ENCODE measurements around the gene SNX30. TPM values are rescaled to one million over a fixed set of nuclear protein-coding genes. Genes with fewer than 3 reads are reported as not detected.
A peak's percentile ranks its signal among the peaks of the same experiment; 100 is the strongest.

Gene SNX30
- total and polyA plus RNA-seq, 9 donors = 7.0 to 10.9 (median 10.4) TPM

GRCh38 chr9:112751056-112751795 lies 666 bp downstream of the SNX30 start:
- peak; percentile 73 for DNase-seq
- H3K36me3 ChIP-seq (ENCODE audit: control insufficient read depth, insufficient read depth, low read length) = no peaks in the 10 kb centered on the region
- no peaks in the 10 kb centered on the region for H3K27me3 ChIP-seq (ENCODE audit: control insufficient read depth, insufficient read depth, low read length)
- peaks cover 37% of the 10 kb centered on the region for H3K4me1 ChIP-seq (ENCODE audit: control insufficient read depth, insufficient read depth, low read length)
- no peaks in the 10 kb centered on the region for H3K9me3 ChIP-seq (replicated peaks; ENCODE audit: control insufficient read depth, low read depth, low read length)
- H3K27ac ChIP-seq (ENCODE audit: low read length) = peak overlapping the region; percentile 83
- WGBS (ENCODE audit: insufficient coverage) = under 1% methylated on average over 45 of the region's 49 CpGs
- peak overlapping the region; percentile 89 for H3K4me3 ChIP-seq (ENCODE audit: low read length)

- peaks cover 37% of the 10 kb centered on the region for H3K4me1 ChIP-seq (ENCODE audit: control insufficient read depth, insufficient read depth, low read length)
Measured at GRCh38 chr9:112752334-112753125, 2.0 kb downstream of the SNX30 start.

GRCh38 chr9:112753725-112754124 lies 3.2 kb downstream of the SNX30 start:
- Histone ChIP-seq H3K36me3 (ENCODE audit: control insufficient read depth, insufficient read depth, low read length) (no peaks in the 10 kb centered on the region), H3K27me3 (ENCODE audit: control insufficient read depth, insufficient read depth, low read length) (no peaks in the 10 kb centered on the region), H3K27ac (ENCODE audit: low read length) (no peak overlapping the region), H3K9me3 (replicated peaks; ENCODE audit: control insufficient read depth, low read depth, low read length) (no peaks in the 10 kb centered on the region), H3K4me1 (ENCODE audit: control insufficient read depth, insufficient read depth, low read length) (peaks cover 40% of the 10 kb centered on the region), H3K4me3 (ENCODE audit: low read length) (no peak overlapping the region)
- DNase-seq = peak; percentile 48
- WGBS (ENCODE audit: insufficient coverage) = 88% methylated on average over 1 of the region's 2 CpGs

More at GRCh38 chr9:112752334-112753125, 2.0 kb downstream of the SNX30 start:
- no peaks in the 10 kb centered on the region for H3K27me3 ChIP-seq (ENCODE audit: control insufficient read depth, insufficient read depth, low read length)
- DNase-seq = no peak
- H3K4me3 ChIP-seq (ENCODE audit: low read length) = no peak overlapping the region
- no peaks in the 10 kb centered on the region for H3K36me3 ChIP-seq (ENCODE audit: control insufficient read depth, insufficient read depth, low read length)
- no peaks in the 10 kb centered on the region for H3K9me3 ChIP-seq (replicated peaks; ENCODE audit: control insufficient read depth, low read depth, low read length)
- WGBS (ENCODE audit: insufficient coverage) = 67% methylated on average over 3 of the region's 6 CpGs
- H3K27ac ChIP-seq (ENCODE audit: low read length) = no peak overlapping the region

GRCh38 chr9:112754578-112754977 lies 4.0 kb downstream of the SNX30 start:
- Histone ChIP-seq H3K27ac (ENCODE audit: low read length) (no peak overlapping the region), H3K27me3 (ENCODE audit: control insufficient read depth, insufficient read depth, low read length) (no peaks in the 10 kb centered on the region), H3K4me1 (ENCODE audit: control insufficient read depth, insufficient read depth, low read length) (peaks cover 40% of the 10 kb centered on the region), H3K4me3 (ENCODE audit: low read length) (no peak overlapping the region), H3K9me3 (replicated peaks; ENCODE audit: control insufficient read depth, low read depth, low read length) (no peaks in the 10 kb centered on the region), H3K36me3 (ENCODE audit: control insufficient read depth, insufficient read depth, low read length) (no peaks in the 10 kb centered on the region)
- 92% methylated on average over 1 of the region's 3 CpGs for WGBS (ENCODE audit: insufficient coverage)
- no peak for DNase-seq

GRCh38 chr9:112755016-112755427 lies 4.5 kb downstream of the SNX30 start:
- WGBS (ENCODE audit: insufficient coverage) = 34% methylated on average over 5 of the region's 5 CpGs
- H3K4me3 ChIP-seq (ENCODE audit: low read length) = no peak overlapping the region
- H3K9me3 ChIP-seq (replicated peaks; ENCODE audit: control insufficient read depth, low read depth, low read length) = no peaks in the 10 kb centered on the region
- no peaks in the 10 kb centered on the region for H3K36me3 ChIP-seq (ENCODE audit: control insufficient read depth, insufficient read depth, low read length)
- H3K4me1 ChIP-seq (ENCODE audit: control insufficient read depth, insufficient read depth, low read length) = peaks cover 36% of the 10 kb centered on the region
- peak; percentile 44 for DNase-seq
- peak overlapping the region; percentile 44 for H3K27ac ChIP-seq (ENCODE audit: low read length)
- H3K27me3 ChIP-seq (ENCODE audit: control insufficient read depth, insufficient read depth, low read length) = no peaks in the 10 kb centered on the region

- Histone ChIP-seq H3K36me3 (ENCODE audit: control insufficient read depth, insufficient read depth, low read length) (no peaks in the 10 kb centered on the region), H3K27me3 (ENCODE audit: control insufficient read depth, insufficient read depth, low read length) (no peaks in the 10 kb centered on the region), H3K4me1 (ENCODE audit: control insufficient read depth, insufficient read depth, low read length) (peaks cover 37% of the 10 kb centered on the region), H3K9me3 (replicated peaks; ENCODE audit: control insufficient read depth, low read depth, low read length) (no peaks in the 10 kb centered on the region), H3K27ac (ENCODE audit: low read length) (no peak overlapping the region), H3K4me3 (ENCODE audit: low read length) (no peak overlapping the region)
- DNase-seq = peak; percentile 36
- WGBS (ENCODE audit: insufficient coverage) = 61% methylated on average over 3 of the region's 4 CpGs
Measured at GRCh38 chr9:112755675-112756074, 5.1 kb downstream of the SNX30 start.

- 58% methylated on average over 5 of the region's 7 CpGs for WGBS (ENCODE audit: insufficient coverage)
- H3K9me3 ChIP-seq (replicated peaks; ENCODE audit: control insufficient read depth, low read depth, low read length) = no peaks in the 10 kb centered on the region
- no peaks in the 10 kb centered on the region for H3K36me3 ChIP-seq (ENCODE audit: control insufficient read depth, insufficient read depth, low read length)
- DNase-seq = peak; percentile 38
- no peak overlapping the region for H3K4me3 ChIP-seq (ENCODE audit: low read length)
- H3K27me3 ChIP-seq (ENCODE audit: control insufficient read depth, insufficient read depth, low read length) = no peaks in the 10 kb centered on the region
- H3K27ac ChIP-seq (ENCODE audit: low read length) = peak overlapping the region; percentile 67
- H3K4me1 ChIP-seq (ENCODE audit: control insufficient read depth, insufficient read depth, low read length) = peaks cover 27% of the 10 kb centered on the region
Measured at GRCh38 chr9:112757282-112757883, 6.8 kb downstream of the SNX30 start.

GRCh38 chr9:112757940-112758339 lies 7.4 kb downstream of the SNX30 start:
- H3K27ac ChIP-seq (ENCODE audit: low read length) = peak overlapping the region; percentile 67
- 89% methylated on average over 2 of the region's 2 CpGs for WGBS (ENCODE audit: insufficient coverage)
- no peak overlapping the region for H3K4me3 ChIP-seq (ENCODE audit: low read length)
- H3K4me1 ChIP-seq (ENCODE audit: control insufficient read depth, insufficient read depth, low read length) = peaks cover 25% of the 10 kb centered on the region
- no peak for DNase-seq
- H3K36me3 ChIP-seq (ENCODE audit: control insufficient read depth, insufficient read depth, low read length) = no peaks in the 10 kb centered on the region
- H3K9me3 ChIP-seq (replicated peaks; ENCODE audit: control insufficient read depth, low read depth, low read length) = no peaks in the 10 kb centered on the region
- no peaks in the 10 kb centered on the region for H3K27me3 ChIP-seq (ENCODE audit: control insufficient read depth, insufficient read depth, low read length)

- H3K9me3 ChIP-seq (replicated peaks; ENCODE audit: control insufficient read depth, low read depth, low read length) = no peaks in the 10 kb centered on the region
- H3K27ac ChIP-seq (ENCODE audit: low read length) = no peak overlapping the region
- WGBS (ENCODE audit: insufficient coverage) = 77% methylated on average over 5 of the region's 8 CpGs
- H3K4me3 ChIP-seq (ENCODE audit: low read length) = no peak overlapping the region
- no peaks in the 10 kb centered on the region for H3K36me3 ChIP-seq (ENCODE audit: control insufficient read depth, insufficient read depth, low read length)
- no peaks in the 10 kb centered on the region for H3K27me3 ChIP-seq (ENCODE audit: control insufficient read depth, insufficient read depth, low read length)
- no peak for DNase-seq
- peaks cover 13% of the 10 kb centered on the region for H3K4me1 ChIP-seq (ENCODE audit: control insufficient read depth, insufficient read depth, low read length)
Measured at GRCh38 chr9:112760821-112761220, 10.3 kb downstream of the SNX30 start.
